ENCODE data around the gene NECAB2. TPM values are rescaled to one million over a fixed set of nuclear protein-coding genes. Genes with fewer than 3 reads are reported as not detected.

The NECAB2 gene
- total and polyA plus RNA-seq, 3 experiments from 2014 or later = not detected

GRCh38 chr16:84043486-84044117 is 75.6 kb downstream of the NECAB2 start:
- CTCF ChIA-PET = no interaction called here
- H3K27ac ChIP-seq (ENCODE audit: low read depth, low read length) = no peak overlapping the region
- DNase-seq = no peak
- Mint-ChIP-seq H3K36me3 (peaks cover 0 to 8% (median 2%) of the 10 kb centered on the region in 3 donors), H3K4me1 (peaks cover 0 to 14% (median 4%) of the 10 kb centered on the region in 3 donors), H3K27ac (no peak overlapping the region), H3K9me3 (no peaks in the 10 kb centered on the region), H3K27me3 (peaks cover 4 to 10% of the 10 kb centered on the region in 2 donors), H3K4me3 (no peak overlapping the region)
- no peaks in the 10 kb centered on the region for H3K9me3 ChIP-seq (ENCODE audit: low read length)
- POLR2A ChIA-PET = no interaction called here
- H3K4me1 ChIP-seq (ENCODE audit: insufficient read depth, low read length) = no peaks in the 10 kb centered on the region
- H3K27me3 ChIP-seq (ENCODE audit: insufficient read depth, low read length, poor library complexity, severe bottlenecking) = no peaks in the 10 kb centered on the region
- no peak overlapping the region for H3K4me3 ChIP-seq (ENCODE audit: low read length)
- H3K36me3 ChIP-seq (ENCODE audit: insufficient read depth, low read length) = no peaks in the 10 kb centered on the region

DNA sequence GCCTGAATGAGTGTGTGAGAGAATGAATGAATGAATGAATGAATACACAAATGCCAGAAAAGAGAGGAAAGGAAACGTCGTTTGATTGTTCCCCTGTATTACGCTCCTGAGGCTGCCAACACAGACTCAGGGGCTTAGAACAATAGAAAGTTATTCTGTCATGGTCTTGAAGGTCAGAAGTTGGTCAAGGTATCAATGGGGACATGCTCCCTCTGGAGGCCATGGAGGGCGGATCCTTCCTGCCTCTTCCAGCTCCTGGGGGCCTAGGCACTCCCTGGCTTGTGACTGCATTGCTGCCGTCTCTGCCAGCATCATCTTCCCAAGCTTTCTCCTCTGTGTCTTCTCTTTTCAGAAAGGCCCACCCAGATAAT is 76.1 kb downstream of the NECAB2 start:
- Mint-ChIP-seq H3K27ac (no peak overlapping the region), H3K36me3 (peaks cover 0 to 12% (median 2%) of the 10 kb centered on the region in 3 donors), H3K4me3 (no peak overlapping the region), H3K9me3 (no peaks in the 10 kb centered on the region), H3K27me3 (peaks cover 3 to 9% of the 10 kb centered on the region in 2 donors), H3K4me1 (peaks cover 0 to 14% (median 4%) of the 10 kb centered on the region in 3 donors)
- Histone ChIP-seq H3K36me3 (ENCODE audit: insufficient read depth, low read length) (no peaks in the 10 kb centered on the region), H3K4me1 (ENCODE audit: insufficient read depth, low read length) (no peaks in the 10 kb centered on the region), H3K27me3 (ENCODE audit: insufficient read depth, low read length, poor library complexity, severe bottlenecking) (no peaks in the 10 kb centered on the region), H3K4me3 (ENCODE audit: low read length) (no peak overlapping the region), H3K9me3 (ENCODE audit: low read length) (no peaks in the 10 kb centered on the region), H3K27ac (ENCODE audit: low read depth, low read length) (no peak overlapping the region)
- DNase-seq = no peak
- ChIA-PET POLR2A (no interaction called here), CTCF (no interaction called here)

GRCh38 chr16:84045001-84045817 is 77.2 kb downstream of the NECAB2 start:
- H3K36me3 Mint-ChIP-seq = peaks cover 0 to 23% (median 2%) of the 10 kb centered on the region in 3 donors
- Histone ChIP-seq H3K36me3 (ENCODE audit: insufficient read depth, low read length) (peaks cover 4% of the 10 kb centered on the region), H3K27me3 (ENCODE audit: insufficient read depth, low read length, poor library complexity, severe bottlenecking) (no peaks in the 10 kb centered on the region), H3K4me1 (ENCODE audit: insufficient read depth, low read length) (no peaks in the 10 kb centered on the region), H3K9me3 (ENCODE audit: low read length) (no peaks in the 10 kb centered on the region), H3K4me3 (ENCODE audit: low read length) (no peak overlapping the region), H3K27ac (ENCODE audit: low read depth, low read length) (no peak overlapping the region)
- H3K27ac Mint-ChIP-seq = no peak overlapping the region
- ChIA-PET CTCF (no interaction called here), POLR2A (no interaction called here)
- H3K4me3 Mint-ChIP-seq = no peak overlapping the region
- no peak for DNase-seq
- no peaks in the 10 kb centered on the region for H3K9me3 Mint-ChIP-seq
- H3K27me3 Mint-ChIP-seq = peaks cover 3 to 9% of the 10 kb centered on the region in 2 donors
- peaks cover 0 to 14% (median 4%) of the 10 kb centered on the region in 3 donors for H3K4me1 Mint-ChIP-seq

DNA sequence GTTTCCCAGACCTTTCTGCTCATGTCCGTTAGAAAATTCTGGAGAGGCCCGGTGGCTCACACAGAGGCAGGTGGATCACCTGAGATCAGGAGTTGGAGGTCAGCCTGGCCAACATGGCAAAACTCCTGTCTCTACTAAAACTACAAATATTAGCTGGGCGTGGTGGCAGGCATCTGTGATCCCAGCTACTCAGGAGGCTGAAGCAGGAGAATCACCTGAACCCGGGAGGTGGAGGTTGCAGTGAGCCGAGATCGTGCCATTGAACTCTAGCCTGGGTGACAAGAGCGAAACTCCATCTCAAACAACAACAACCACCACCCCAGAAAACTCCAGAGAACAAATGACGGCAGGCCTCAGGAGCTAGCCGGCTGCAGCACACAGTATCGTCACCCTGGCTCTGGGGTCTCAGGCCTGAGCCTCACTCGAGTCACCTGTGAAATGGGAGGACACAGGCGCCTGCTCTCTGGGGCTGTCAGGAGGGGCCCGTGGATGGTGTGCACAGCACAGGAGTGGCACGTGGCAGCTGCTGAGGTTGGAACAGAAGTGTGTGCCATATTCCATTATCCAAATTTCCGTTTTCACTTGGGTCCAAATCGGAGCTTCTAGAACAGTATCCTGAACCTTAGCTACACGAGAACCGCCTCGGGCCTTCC is 77.9 kb downstream of the NECAB2 start:
- Mint-ChIP-seq H3K4me1 (peaks cover 0 to 14% (median 4%) of the 10 kb centered on the region in 3 donors), H3K9me3 (no peaks in the 10 kb centered on the region), H3K27me3 (peaks cover 3 to 9% of the 10 kb centered on the region in 2 donors), H3K4me3 (no peak overlapping the region), H3K27ac (no peak overlapping the region), H3K36me3 (peaks cover 0 to 27% (median 7%) of the 10 kb centered on the region in 3 donors)
- Histone ChIP-seq H3K4me3 (ENCODE audit: low read length) (no peak overlapping the region), H3K36me3 (ENCODE audit: insufficient read depth, low read length) (peaks cover 4% of the 10 kb centered on the region), H3K27me3 (ENCODE audit: insufficient read depth, low read length, poor library complexity, severe bottlenecking) (no peaks in the 10 kb centered on the region), H3K9me3 (ENCODE audit: low read length) (no peaks in the 10 kb centered on the region), H3K4me1 (ENCODE audit: insufficient read depth, low read length) (no peaks in the 10 kb centered on the region), H3K27ac (ENCODE audit: low read depth, low read length) (no peak overlapping the region)
- DNase-seq = no peak
- ChIA-PET POLR2A (no interaction called here), CTCF (no interaction called here)

DNA sequence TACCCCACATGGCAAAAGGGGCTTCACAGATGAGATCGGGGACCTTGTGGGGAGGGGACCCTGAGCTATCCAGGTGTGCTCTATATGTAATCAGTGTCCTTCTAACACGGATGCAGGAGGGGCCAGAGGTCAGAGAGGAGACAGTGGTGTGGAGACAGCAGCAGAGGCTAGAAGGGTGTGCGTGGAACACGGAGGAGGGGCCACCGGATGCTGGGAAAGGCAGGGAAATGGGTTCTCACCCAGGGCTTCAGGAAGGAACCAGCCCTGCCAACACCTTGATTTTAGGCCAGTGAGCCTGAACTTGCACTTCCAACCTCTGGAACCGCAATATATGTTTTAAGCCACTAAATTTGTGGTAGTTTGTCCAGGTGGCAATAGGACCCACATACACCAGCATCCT is 79.2 kb downstream of the NECAB2 start:
- CTCF ChIA-PET = no interaction called here
- Histone ChIP-seq H3K36me3 (ENCODE audit: insufficient read depth, low read length) (peaks cover 4% of the 10 kb centered on the region), H3K9me3 (ENCODE audit: low read length) (no peaks in the 10 kb centered on the region), H3K4me1 (ENCODE audit: insufficient read depth, low read length) (no peaks in the 10 kb centered on the region), H3K27ac (ENCODE audit: low read depth, low read length) (no peak overlapping the region), H3K27me3 (ENCODE audit: insufficient read depth, low read length, poor library complexity, severe bottlenecking) (no peaks in the 10 kb centered on the region), H3K4me3 (ENCODE audit: low read length) (no peak overlapping the region)
- peaks cover 3 to 8% of the 10 kb centered on the region in 2 donors for H3K27me3 Mint-ChIP-seq
- no peaks in the 10 kb centered on the region for H3K9me3 Mint-ChIP-seq
- peak overlapping the region in 2 of 8 donors; percentile 17 to 23 for H3K27ac Mint-ChIP-seq
- H3K4me1 Mint-ChIP-seq = peaks cover 0 to 14% (median 4%) of the 10 kb centered on the region in 3 donors
- DNase-seq = no peak
- no peak overlapping the region for H3K4me3 Mint-ChIP-seq
- POLR2A ChIA-PET = no interaction called here
- peaks cover 0 to 29% (median 8%) of the 10 kb centered on the region in 3 donors for H3K36me3 Mint-ChIP-seq

GRCh38 chr16:84047626-84048025 is 79.6 kb downstream of the NECAB2 start:
- Histone ChIP-seq H3K27me3 (ENCODE audit: insufficient read depth, low read length, poor library complexity, severe bottlenecking) (no peaks in the 10 kb centered on the region), H3K36me3 (ENCODE audit: insufficient read depth, low read length) (peaks cover 7% of the 10 kb centered on the region), H3K4me1 (ENCODE audit: insufficient read depth, low read length) (no peaks in the 10 kb centered on the region), H3K9me3 (ENCODE audit: low read length) (no peaks in the 10 kb centered on the region), H3K27ac (ENCODE audit: low read depth, low read length) (no peak overlapping the region), H3K4me3 (ENCODE audit: low read length) (no peak overlapping the region)
- Mint-ChIP-seq H3K27me3 (peaks cover 3 to 7% of the 10 kb centered on the region in 2 donors), H3K27ac (peak overlapping the region in 1 of 8 donors; percentile 50), H3K4me1 (peaks cover under 1 to 14% (median 4%) of the 10 kb centered on the region in 3 donors), H3K9me3 (no peaks in the 10 kb centered on the region), H3K36me3 (peaks cover 3 to 34% (median 10%) of the 10 kb centered on the region in 3 donors), H3K4me3 (no peak overlapping the region)
- CTCF ChIA-PET = no interaction called here
- POLR2A ChIA-PET = no interaction called here
- DNase-seq = no peak

- H3K4me3 ChIP-seq (ENCODE audit: low read length) = no peak overlapping the region
- no peaks in the 10 kb centered on the region for H3K9me3 Mint-ChIP-seq
- no peak overlapping the region for H3K27ac ChIP-seq (ENCODE audit: low read depth, low read length)
Measured at GRCh38 chr16:84048270-84048669, 80.2 kb downstream of the NECAB2 start.

DNA sequence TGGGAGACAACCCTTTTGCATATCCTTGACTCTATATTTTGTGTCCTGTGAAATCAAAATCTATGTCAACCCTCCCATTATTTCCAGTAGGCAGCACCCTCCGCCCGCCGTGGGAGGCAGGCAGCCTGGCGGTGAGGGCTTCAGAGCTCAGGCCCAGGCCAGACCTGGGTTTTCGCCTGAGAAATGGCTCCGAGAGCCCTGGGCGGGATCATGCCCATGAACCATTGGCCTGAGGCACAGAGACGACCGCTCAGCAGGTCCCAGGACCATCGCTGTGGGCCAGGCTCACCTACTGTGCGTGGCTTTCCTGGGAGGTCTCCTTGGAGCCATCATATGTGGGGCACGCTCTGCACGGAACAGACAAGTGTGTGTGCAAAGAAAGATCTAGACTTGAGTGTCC is 80.8 kb downstream of the NECAB2 start:
- Histone ChIP-seq H3K36me3 (ENCODE audit: insufficient read depth, low read length) (peaks cover 20% of the 10 kb centered on the region), H3K27ac (ENCODE audit: low read depth, low read length) (no peak overlapping the region), H3K4me3 (ENCODE audit: low read length) (no peak overlapping the region), H3K4me1 (ENCODE audit: insufficient read depth, low read length) (no peaks in the 10 kb centered on the region), H3K9me3 (ENCODE audit: low read length) (no peaks in the 10 kb centered on the region), H3K27me3 (ENCODE audit: insufficient read depth, low read length, poor library complexity, severe bottlenecking) (no peaks in the 10 kb centered on the region)
- ChIA-PET CTCF (no interaction called here), POLR2A (no interaction called here)
- no peak for DNase-seq
- no peak overlapping the region for H3K27ac Mint-ChIP-seq
- H3K4me3 Mint-ChIP-seq = no peak overlapping the region
- H3K9me3 Mint-ChIP-seq = no peaks in the 10 kb centered on the region
- peaks cover 3 to 7% of the 10 kb centered on the region in 2 donors for H3K27me3 Mint-ChIP-seq
- H3K4me1 Mint-ChIP-seq = peaks cover 0 to 8% (median 1%) of the 10 kb centered on the region in 3 donors
- H3K36me3 Mint-ChIP-seq = peaks cover 6 to 46% (median 21%) of the 10 kb centered on the region in 3 donors

More at GRCh38 chr16:84048270-84048669, 80.2 kb downstream of the NECAB2 start:
- Histone ChIP-seq H3K9me3 (ENCODE audit: low read length) (no peaks in the 10 kb centered on the region), H3K36me3 (ENCODE audit: insufficient read depth, low read length) (peaks cover 14% of the 10 kb centered on the region), H3K27me3 (ENCODE audit: insufficient read depth, low read length, poor library complexity, severe bottlenecking) (no peaks in the 10 kb centered on the region), H3K4me1 (ENCODE audit: insufficient read depth, low read length) (no peaks in the 10 kb centered on the region)
- POLR2A ChIA-PET = no interaction called here
- peaks cover 6 to 40% (median 16%) of the 10 kb centered on the region in 3 donors for H3K36me3 Mint-ChIP-seq
- peaks cover 1 to 14% (median 4%) of the 10 kb centered on the region in 3 donors for H3K4me1 Mint-ChIP-seq
- no peak for DNase-seq
- H3K4me3 Mint-ChIP-seq = no peak overlapping the region
- H3K27ac Mint-ChIP-seq = no peak overlapping the region
- CTCF ChIA-PET = no interaction called here
- H3K27me3 Mint-ChIP-seq = peaks cover 3 to 7% of the 10 kb centered on the region in 2 donors

Measured in CD8-positive, alpha-beta memory T cell (primary cell).